PC-3 (cell line): ENCODE data around the gene UBE4B.

Source experiments
- CTCF ChIP-seq: fragments of 300-600 bp; sonication (generic); conservative IDR thresholded peaks from 2 replicates; pipeline ENCODE4 v1.5.1; 2017; ENCODE audit warnings: antibody characterized with exemption, low read depth, mild to moderate bottlenecking, low read length
- EZH2phosphoT487 ChIP-seq: fragments of 300-600 bp; sonication (generic); IDR thresholded peaks from 2 replicates; pipeline ENCODE4 v1.6.1; 2018; ENCODE audit warnings: mild to moderate bottlenecking, antibody characterized with exemption, low read length, borderline replicate concordance

GRCh38 chr1:9985001-9985400 lies 47.8 kb upstream of the UBE4B start:
- TF ChIP-seq CTCF = no peak
- no peak for TF ChIP-seq EZH2phosphoT487
